ENCODE data around the gene COPZ1. TPM values are rescaled to one million over a fixed set of nuclear protein-coding genes. Genes with fewer than 3 reads are reported as not detected.

COPZ1 gene
- total RNA-seq, 1 experiment from 2014 or later, result 96.9 TPM

DNA sequence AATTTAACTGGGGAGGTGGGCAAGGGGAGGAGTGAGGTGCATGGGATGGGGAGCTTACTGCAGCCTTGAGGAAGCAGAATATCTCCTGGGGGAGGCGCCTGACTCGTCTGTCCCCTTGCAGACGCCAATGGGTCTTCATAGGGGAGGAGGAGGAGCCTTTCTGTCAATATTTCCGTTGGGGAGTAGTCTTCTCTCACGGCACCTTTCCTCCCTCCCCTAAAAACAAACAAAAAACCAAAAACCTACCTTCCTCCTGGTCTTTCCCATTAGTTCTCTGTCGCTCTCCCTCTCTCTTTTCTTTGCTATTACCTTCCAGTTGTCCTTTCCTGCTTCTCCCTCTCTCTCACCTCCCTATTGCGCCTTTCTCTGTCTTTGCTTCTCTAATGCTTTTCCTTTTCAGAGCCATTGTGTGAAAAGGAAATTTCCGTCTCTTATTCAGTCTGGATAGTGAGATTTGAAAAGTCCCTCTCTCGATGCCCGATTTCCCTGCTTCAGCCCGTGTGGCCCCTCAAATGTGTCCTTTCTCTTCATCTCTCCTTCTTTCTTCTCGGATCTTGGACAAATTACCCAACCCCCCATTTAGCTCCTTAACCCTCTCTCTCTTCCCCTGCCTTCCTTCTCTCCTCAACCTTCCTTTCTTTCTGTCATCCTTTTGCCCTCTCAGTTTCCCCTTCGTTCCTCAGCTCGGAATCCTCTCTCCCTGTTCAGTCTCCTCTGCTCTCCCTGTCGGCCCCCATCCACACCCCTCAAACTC, 33.4 kb downstream of the COPZ1 start:
- no peak for DNase-seq (ENCODE audit: low read depth)

DNA sequence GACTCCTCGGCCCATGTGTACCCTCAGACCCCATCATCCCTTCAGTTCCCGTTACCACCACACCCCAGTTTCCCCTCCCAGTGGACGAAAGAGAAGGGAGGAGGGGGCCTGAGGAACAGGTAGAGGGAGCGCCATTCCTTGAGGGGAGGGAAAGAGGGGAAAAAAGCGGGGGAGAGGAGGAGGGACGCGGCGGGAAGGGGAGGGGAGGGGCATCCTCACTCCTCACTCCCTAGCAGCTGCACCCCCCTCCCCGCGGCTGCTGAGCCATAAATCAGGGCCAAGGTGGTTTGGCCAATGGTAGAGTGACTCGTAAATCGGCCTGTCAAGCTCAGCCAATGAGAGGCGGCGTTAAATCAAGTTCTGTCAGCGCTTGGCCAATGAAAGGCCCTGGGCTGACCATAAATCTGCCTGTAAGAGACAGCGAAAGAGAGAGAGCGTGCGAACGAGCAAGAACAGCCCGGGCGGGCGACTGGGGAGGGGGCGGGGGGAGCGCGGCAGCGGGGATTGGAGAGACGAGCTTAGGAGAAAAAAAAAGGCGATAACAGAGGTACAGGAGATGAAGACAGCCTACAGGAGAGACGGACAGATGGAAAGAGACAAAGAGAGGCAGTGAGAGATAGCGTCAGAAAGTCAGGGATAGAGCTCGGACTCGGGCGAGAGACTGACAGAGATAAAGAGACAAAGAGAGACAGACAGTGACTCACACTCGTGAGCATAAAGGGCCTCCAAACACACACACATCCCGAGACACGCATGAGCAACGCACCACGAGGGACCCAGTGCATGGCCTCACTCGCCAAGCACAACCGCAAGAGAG, 34.2 kb downstream of the COPZ1 start:
- peak; percentile 99 for DNase-seq (ENCODE audit: low read depth)

DNA sequence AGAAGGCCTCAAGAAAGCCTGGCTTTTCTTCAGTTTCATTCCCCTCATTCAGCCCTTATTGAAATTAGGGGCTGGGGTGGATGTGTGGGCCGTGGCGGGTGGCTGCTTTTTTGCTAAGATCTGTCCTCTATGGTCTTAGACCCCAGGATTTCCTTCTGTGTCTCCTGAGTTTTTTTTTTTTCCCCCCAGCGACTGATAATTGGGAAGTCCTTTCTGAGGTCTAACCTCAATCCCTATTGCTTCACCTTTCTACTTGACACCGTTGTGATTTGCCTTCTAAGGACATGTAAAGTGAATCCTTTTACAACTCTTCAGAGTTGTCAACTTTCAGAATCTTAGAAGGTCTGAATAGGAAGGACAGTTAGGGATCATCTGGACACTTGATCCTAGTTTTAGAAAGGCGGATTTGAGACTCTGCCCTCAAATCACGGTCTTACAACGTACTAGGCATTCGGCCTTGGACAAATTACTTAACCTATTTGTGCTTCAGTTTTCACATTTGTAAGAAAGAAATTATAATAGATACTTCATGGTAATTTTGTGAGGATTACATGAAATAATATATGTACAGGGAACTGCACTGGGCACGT, 34.9 kb downstream of the COPZ1 start:
- no peak for DNase-seq (ENCODE audit: low read depth)

DNA sequence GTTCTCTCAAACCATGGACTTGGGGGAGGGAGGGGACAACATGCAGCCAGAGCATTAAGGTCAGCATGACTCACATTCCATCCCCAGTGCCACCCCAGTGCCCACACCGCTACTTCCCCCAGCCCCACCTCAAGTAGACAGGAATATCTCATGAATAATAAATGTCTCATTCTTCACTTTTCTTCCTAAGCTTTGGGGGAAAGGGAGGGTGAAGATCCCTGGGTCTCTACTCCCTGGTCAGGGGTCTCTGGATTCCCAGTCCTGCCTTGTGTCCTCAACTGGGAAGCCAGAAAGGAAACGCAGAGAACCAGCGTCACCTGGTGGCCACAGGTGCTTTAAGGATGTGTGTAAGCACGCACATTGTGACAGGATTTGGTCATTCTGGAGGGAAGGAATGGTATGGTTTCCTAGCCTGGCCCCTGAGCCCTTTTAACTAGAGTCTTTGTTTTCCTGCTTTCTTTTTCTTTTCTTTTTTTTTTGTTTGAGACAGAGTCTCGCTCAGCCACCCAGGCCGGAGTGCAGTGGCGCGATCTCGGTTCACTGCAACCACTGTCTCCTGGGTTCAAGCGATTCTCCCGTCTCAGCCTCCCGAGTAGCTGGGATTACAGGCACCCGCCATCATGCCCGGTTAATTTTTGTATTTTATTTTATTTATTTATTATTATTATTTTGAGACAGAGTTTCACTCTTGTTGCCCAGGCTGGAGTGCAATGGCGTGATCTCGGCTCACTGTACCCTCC, 36.0 kb downstream of the COPZ1 start:
- DNase-seq (ENCODE audit: low read depth), result peak; percentile 72

DNA sequence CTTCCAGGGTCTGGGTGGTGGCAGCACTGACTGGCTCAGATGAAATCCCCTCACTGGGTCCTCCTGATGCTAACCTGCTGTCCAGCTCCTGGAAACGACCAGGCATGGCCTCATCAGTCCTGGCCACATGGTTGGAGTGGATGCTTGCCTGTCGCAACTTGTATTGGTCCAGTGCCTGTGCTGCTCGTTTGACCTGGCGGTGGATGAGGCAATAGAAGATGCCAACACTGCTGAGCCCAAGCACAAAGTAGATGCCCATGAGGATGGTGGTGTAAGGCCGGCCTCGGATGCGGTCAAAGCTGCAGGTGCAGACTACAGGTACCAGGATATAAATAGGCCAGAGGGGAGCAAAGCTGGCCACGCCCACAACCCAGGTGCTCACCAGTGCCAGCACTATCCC, 38.1 kb downstream of the COPZ1 start:
- no peak for DNase-seq (ENCODE audit: low read depth)

DNA sequence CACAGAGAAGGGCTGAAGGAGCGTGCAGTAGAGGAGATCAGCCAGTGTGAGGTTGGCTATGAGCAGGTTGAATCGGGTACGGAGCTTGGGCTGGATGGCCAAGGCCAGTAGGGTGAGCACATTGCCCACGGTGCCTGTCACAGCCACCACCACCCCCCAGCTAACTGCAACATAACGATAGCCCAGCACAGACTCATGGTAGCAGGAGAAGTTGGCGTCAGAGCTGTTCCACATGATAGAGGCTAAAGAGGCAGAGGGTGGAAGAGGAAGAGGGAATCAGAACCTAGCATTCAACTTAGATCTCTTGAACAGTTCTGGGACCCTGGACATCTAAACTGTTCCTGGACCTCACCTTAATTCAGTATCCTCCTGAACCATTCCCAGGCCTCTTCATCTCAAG, 38.7 kb downstream of the COPZ1 start:
- DNase-seq (ENCODE audit: low read depth), result no peak

DNA sequence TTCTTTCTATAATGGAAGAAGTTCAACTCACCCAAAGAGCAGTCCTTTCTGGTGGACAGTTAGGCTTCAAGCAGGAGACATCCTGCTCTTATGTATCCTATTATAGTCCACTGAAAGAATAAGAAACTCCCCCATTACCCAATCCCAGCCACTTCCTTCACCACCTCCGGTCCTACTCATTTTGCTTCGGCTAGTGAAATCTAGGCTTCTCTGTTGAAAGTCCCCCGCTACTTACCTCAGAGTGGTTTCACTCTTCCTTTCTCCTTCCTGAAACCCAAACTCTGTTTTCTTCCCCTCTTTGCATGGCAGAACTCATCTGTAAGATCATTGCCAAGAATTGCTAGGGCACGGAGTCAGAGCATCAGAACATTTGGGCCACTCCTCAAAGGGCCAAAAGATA, 39.5 kb downstream of the COPZ1 start, which contains the start of gene GPR84:
TSS of gene GPR84 (minus strand) at position 74 of the 400 bp plus-strand sequence. CDS start 635 bp downstream, outside the sequence.
- DNase-seq (ENCODE audit: low read depth), result peak; percentile 51

DNA sequence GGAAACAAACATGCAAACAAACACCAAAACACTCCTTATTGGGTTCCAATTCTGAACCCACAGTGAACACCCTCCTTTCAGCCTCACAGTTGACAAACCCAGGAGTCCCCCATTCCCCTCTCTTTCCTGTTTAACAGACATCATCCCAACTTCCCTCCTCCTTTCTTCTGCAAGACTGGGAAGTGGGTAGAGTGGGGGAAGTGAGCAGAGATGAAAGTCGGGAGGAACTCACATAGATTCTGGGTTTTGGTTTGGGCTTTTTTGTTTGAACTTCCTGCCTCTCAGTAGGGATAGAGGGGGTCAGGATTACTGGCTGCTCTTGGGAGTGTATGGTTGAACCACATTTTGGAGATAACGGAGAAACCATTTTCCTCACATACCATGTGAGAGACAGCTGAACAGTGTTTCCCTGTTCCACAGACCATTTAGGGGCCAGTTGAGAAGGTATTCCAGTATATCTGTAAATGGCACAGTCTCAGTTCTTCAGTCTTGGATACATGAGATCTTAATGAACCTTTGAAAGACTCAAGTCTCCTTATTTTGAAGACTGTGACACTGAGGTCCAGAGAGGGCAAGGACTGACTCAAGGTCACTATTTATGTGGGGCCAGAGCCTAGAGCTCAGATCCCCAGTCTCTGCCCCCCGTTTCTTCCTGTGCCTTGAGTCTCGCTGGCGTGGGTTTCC, 43.2 kb downstream of the COPZ1 start:
- no peak for DNase-seq (ENCODE audit: low read depth)

DNA sequence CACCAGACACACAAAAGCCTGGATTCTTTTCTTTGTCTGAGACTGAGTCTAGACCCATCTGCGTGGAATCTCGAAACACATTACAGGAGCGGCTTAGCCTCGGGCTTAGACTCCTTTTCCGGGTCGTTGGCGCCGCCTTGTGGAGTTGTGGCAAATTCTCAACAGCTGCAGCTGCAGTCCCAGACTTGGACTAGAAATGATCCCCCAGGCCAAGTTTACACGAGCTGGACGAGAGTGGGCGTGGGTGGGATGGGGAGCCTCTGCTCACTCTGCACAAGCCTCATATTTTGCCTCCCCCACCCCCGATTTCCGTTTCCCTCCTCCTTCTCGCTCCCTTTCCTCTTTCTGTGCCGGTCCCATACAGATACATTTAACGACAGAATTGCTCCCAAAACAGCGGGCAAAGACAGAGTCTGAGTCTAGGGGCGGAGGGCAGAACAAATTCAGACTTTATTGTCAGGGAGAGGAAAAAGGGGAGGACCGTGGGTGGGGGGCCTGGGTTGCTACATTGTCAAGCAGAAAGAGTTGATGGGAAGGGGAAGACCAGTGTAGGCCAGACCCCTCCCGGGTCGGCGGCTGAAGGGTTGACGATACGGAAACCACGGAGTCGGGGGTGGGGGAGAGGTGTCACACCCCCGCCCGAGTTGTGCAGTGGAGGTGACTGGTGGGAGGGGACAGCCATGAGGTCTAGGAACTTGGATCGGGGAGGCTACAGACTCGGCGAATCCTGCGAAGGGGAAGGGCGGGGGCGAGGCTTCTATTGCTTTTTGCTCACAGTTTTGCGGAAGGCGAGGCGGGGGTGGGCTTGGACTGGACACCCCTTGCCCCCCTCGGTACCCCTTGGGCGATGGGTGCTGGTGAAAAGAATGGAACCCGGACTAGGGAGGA, 44.0 kb downstream of the COPZ1 start:
- peak; percentile 72 for DNase-seq (ENCODE audit: low read depth)

DNA sequence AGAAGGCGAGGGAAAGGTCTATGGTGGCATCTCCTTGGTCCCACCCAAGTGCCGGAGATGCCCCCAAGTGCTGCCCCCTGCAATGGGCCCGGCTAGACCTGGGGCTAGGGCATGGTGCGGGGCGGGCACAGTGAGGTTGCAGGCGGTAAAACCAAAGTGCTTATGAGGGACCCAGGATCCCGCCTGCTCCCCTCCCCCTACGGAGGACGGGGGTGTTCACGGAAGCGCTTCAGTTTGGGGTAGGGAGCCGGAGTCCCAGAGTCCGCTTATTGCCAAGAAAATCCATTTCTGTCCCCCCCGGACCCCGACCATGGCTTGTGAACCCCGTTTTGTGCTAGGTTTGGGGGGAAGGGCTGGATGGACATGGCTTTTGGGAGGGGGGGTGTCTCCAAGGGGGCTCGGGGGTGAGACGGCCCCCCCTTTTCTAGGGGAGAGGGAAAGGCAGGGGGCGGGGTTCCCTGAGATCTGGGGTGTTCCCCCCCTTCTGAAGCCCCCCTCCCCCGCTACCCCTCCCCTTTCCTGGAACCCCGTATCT, 44.7 kb downstream of the COPZ1 start:
- no peak for DNase-seq (ENCODE audit: low read depth)

DNA sequence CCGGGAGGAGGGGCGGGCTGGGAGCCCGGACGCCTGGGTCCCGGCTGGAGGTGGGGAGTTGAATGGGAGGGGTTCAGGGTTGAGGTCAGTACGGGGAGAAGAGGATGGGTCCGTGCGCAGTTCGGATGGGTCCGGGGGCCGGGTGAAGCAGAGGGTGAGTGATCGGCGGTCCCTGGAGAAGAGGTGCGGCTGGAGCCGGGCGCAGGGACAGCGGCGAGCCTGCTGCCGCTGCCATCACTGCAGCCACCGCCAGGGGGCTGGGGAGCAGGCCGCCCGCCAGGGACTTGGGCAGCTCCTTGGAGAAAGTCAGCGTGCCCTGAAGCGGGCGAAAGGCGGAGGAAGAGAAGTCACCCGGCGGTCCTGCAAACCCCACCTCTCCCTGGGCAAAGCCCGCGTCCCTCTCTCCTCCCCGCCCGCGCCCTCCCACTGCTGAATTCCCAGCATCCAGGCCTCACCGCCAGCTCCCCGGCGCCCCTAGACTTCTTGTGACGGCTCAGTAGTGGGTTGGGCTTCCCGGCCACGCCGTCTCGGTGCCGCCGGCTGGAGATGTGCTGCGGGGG, 45.3 kb downstream of the COPZ1 start:
- DNase-seq (ENCODE audit: low read depth), result peak; percentile 78

DNA sequence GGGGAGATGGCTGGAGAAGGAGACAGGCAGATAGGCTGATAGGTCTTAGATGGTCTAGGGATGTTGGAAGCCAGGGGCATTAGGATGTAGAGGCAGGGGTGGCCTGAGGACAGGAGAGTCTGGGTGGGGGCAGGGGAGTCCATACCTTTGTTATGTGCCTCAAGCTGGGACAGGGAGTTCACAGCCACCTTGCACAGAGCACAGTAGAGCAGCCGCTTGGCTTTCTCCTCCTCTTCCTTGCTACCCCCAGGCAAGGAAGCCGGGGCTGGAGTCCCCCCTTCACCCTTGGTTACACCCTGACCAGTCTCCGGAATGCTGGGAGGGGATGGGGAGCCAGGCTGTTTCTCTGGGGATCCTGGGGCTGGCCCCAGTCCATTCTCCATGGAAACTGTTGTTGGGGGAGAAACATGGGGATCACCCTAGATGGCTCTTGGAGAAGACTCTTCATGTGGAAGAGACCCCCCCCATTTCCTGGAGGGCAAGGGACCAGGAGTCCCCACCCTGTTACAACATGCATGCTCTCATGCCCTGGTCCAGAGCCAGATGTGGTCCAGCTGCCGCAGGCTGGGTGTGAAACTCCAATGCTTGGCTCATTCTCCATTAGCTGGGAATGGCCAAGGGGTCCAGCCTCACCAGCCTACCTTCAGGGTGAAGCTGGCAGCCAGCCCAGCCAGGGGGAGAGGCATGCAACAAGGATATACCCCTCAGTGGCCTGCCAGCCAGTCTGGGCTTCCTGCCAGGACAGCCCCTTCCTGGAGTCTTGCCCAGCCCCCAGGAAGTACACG, 46.6 kb downstream of the COPZ1 start:
- peak; percentile 34 for DNase-seq (ENCODE audit: low read depth)

DNA sequence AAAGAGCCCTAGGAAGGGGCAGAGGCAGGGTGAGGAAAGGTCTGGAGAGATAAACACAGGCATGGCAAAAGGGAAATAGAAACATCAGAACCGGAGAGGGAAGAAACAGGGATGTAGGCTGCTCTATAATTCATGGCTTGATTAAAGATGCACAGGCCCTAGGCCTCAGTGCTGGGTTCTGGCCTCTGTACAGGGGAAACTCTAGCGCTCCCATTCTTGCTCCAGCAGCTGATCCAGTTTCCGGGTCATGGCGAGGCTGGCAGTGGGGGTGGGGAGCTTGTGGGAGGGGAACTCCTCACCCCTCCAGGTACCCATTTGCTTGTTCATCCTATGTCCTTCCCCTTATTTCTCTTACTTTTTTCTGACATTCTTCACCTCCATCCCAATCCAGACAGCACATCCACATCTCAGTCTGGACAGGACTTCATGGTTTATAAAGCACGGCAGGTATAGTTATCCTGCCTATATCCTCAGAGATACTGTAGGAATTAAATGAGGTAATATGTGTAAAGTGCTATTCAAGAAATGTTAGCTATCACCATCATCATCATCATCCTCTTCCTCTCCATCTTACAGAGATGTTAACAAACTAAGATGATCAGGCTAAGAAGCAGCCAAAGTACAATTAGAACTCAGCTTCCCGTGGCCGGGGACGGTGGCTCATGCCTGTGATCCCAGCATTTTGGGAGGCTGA, 47.3 kb downstream of the COPZ1 start:
- no peak for DNase-seq (ENCODE audit: low read depth)

DNA sequence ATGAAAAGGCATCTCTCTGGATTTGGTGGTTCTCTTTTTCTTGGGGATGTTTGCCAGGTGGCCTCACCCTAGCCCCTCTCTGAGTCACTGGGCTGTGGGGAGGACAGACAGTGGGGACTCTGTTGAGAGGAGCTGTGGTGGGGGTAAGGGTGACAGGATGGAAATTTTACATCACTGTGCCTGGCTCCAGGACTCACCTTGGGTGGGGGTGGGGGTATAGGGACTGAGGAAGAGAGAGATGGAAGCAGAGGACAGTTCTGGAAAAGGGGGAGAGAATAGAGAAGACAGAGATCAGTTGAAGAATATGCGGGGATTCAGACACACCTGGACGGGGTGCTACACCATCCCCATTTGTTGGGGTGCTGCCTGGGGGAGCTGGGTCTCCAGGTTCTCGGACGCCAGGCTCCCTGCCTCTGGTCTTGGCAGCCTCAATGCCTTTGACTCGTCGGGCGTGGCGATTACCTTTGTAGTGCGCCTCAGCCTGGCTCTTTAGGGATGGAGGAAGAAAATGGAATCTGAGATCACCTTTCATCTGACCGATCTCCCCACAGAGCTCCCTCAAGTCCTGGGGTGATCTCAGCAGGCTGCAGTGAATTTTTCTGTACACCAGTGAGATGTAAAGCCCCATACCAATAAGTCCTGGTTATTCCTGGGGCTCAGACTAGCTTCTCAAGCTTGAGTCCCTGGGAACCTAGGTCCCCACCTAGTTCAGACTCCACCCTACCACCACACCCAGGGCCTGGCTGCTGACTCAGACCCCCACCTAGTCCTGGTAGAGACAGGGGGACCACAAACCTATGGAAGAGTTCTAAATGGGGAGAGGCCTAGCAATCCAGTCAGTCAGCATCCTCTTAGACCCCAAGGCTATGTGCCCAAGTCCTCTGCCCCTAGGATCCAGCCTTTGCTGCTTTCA, 49.0 kb downstream of the COPZ1 start:
- peak; percentile 80 for DNase-seq (ENCODE audit: low read depth)

DNA sequence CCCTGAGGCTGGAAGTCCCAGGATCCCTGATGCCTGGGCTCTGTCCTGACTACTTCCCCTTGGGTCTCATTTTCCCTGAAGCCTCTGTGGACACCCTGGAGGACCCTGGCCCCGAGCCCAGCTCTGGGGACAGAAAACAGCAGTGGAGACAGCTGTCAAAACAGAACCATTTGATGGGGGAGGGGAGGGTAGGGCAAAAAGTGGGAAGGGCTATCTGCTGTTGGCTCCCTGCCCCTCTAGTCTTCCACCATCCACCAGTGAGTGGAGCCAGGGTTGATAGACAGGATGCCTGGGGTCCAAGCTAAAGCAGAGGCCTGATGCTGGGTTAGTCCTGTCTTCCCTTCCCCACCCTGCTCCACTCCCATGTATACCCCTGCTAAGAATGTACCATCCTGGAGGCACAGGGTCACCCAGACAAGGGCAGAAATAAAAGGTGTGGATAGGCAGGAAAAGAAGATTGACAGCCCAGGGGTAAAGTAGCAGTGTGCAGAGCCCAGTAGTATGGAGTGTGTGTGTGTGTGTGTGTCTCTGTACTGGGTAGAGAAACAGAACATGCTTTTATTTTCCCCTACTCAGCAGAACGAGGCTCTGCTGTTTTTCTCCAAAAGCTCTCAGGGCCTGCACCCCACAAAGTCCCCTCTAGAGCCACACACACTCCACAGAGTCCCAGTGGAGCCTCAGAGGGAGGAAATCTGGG, 49.8 kb downstream of the COPZ1 start:
- DNase-seq (ENCODE audit: low read depth), result no peak

DNA sequence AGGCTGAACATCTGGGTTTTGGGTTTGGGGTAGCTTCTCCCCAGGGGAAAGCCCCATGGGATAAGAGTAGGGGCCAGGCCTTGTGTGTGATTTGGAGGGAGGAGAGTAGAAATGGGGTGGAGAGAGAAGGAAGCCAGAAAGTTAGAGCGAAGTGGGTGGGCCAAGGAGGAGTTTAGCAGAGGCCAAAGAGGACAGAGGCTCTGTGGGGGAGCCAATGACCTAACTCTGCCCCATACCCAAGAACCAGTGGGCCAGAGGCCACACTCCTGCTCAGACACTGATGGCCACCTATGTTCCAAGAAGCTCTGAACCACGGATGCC, 50.3 kb downstream of the COPZ1 start:
- DNase-seq (ENCODE audit: low read depth), result no peak

Data from HT1080 (cell line).